Measurements from ENCODE around the gene RHD. TPM values are rescaled to one million over a fixed set of nuclear protein-coding genes. Genes with fewer than 3 reads are reported as not detected.
"Not testable (repeated sequence)": the region's sequence is repeated elsewhere in the genome, so short reads cannot be mapped to it uniquely, and the experiment has no call there.

RHD gene
- total RNA-seq (10 to 100 TPM in 1 of 2 donors, not detected in 1; 85.4 TPM), polyA plus RNA-seq (under 1 TPM in 1 of 2 donors, not detected in 1; 0.31 TPM)

GRCh38 chr1:25272238-25272637 lies at the start of gene RHD:
Gene RHD (plus strand): TSS chr1:25272509. CDS start chr1:25272548, 39 bp downstream.
- not testable (repeated sequence) for H3K9ac ChIP-seq (ENCODE audit: low read depth in 1 of 2, low read length in 2 of 2); H3K27me3 ChIP-seq (ENCODE audit: control insufficient read depth in 4 of 4, insufficient read depth in 4 of 4, low read length in 3 of 4); H3K27ac ChIP-seq (ENCODE audit: low read depth in 1 of 2, low read length in 2 of 2); DNase-seq (ENCODE audit: low spot score); H3K4me3 ChIP-seq (ENCODE audit: low read depth in 1 of 3, low read length in 3 of 3); H3K4me1 ChIP-seq (ENCODE audit: control insufficient read depth in 4 of 4, insufficient read depth in 4 of 4, low read length in 3 of 4); H3K9me3 ChIP-seq (ENCODE audit: control insufficient read depth in 4 of 4, low read length in 3 of 4); H3K36me3 ChIP-seq (ENCODE audit: control insufficient read depth in 4 of 4, insufficient read depth in 3 of 4, low read depth in 1 of 4, low read length in 3 of 4)
- WGBS: 89% methylated on average over 8 of the region's 8 CpGs

GRCh38 chr1:25222606-25223005 lies 49.7 kb upstream of the RHD start:
- no peak for DNase-seq (ENCODE audit: low spot score)
- Histone ChIP-seq H3K9me3 (ENCODE audit: control insufficient read depth in 4 of 4, low read length in 3 of 4) (no peaks in the 10 kb centered on the region), H3K4me3 (ENCODE audit: low read depth in 1 of 3, low read length in 3 of 3) (no peak overlapping the region), H3K4me1 (ENCODE audit: control insufficient read depth in 4 of 4, insufficient read depth in 4 of 4, low read length in 3 of 4) (no peaks in the 10 kb centered on the region), H3K27ac (ENCODE audit: low read depth in 1 of 2, low read length in 2 of 2) (no peak overlapping the region), H3K36me3 (ENCODE audit: control insufficient read depth in 4 of 4, insufficient read depth in 3 of 4, low read depth in 1 of 4, low read length in 3 of 4) (peaks cover 16 to 61% (median 47%) of the 10 kb centered on the region in 4 donors), H3K27me3 (ENCODE audit: control insufficient read depth in 4 of 4, insufficient read depth in 4 of 4, low read length in 3 of 4) (no peaks in the 10 kb centered on the region), H3K9ac (ENCODE audit: low read depth in 1 of 2, low read length in 2 of 2) (no peak overlapping the region)
- TF ChIP-seq EGR1 (IDR thresholded peaks at IDR 0.05; ENCODE audit: low read depth in 2 of 2) (no peak), REST (IDR thresholded peaks at IDR 0.05) (no peak), NR2F2 (IDR thresholded peaks at IDR 0.05) (no peak), JUND (IDR thresholded peaks at IDR 0.05) (no peak)
- WGBS: 90% methylated on average over 4 of the region's 4 CpGs

- no peaks in the 10 kb centered on the region for H3K9me3 ChIP-seq (ENCODE audit: control insufficient read depth in 4 of 4, low read length in 3 of 4)
- no peak overlapping the region for H3K4me3 ChIP-seq (ENCODE audit: low read depth in 1 of 3, low read length in 3 of 3)
- no peak overlapping the region for H3K27ac ChIP-seq (ENCODE audit: low read depth in 1 of 2, low read length in 2 of 2)
- DNase-seq (ENCODE audit: low spot score): no peak
- no peaks in the 10 kb centered on the region for H3K4me1 ChIP-seq (ENCODE audit: control insufficient read depth in 4 of 4, insufficient read depth in 4 of 4, low read length in 3 of 4)
- 90% methylated on average over 3 of the region's 3 CpGs for WGBS
- no peaks in the 10 kb centered on the region for H3K27me3 ChIP-seq (ENCODE audit: control insufficient read depth in 4 of 4, insufficient read depth in 4 of 4, low read length in 3 of 4)
- peaks cover 18 to 69% (median 53%) of the 10 kb centered on the region in 4 donors for H3K36me3 ChIP-seq (ENCODE audit: control insufficient read depth in 4 of 4, insufficient read depth in 3 of 4, low read depth in 1 of 4, low read length in 3 of 4)
- TF ChIP-seq EGR1 (IDR thresholded peaks at IDR 0.05; ENCODE audit: low read depth in 2 of 2): no peak
- H3K9ac ChIP-seq (ENCODE audit: low read depth in 1 of 2, low read length in 2 of 2): no peak overlapping the region
Measured at GRCh38 chr1:25223471-25223870, 48.8 kb upstream of the RHD start.

- Histone ChIP-seq H3K4me1 (ENCODE audit: control insufficient read depth in 4 of 4, insufficient read depth in 4 of 4, low read length in 3 of 4) (peaks cover 0 to 24% (median 16%) of the 10 kb centered on the region in 4 donors), H3K36me3 (ENCODE audit: control insufficient read depth in 4 of 4, insufficient read depth in 3 of 4, low read depth in 1 of 4, low read length in 3 of 4) (peaks cover 3 to 27% (median 24%) of the 10 kb centered on the region in 4 donors)
- peak; percentile 96 for TF ChIP-seq YY1 (IDR thresholded peaks at IDR 0.05)
- no peak for TF ChIP-seq RXRA (IDR thresholded peaks at IDR 0.05)
- no peak for TF ChIP-seq NR2F2 (IDR thresholded peaks at IDR 0.05)
- TF ChIP-seq ATF3 (IDR thresholded peaks at IDR 0.05): peak; percentile 35
- peak; percentile 43 for TF ChIP-seq REST (IDR thresholded peaks at IDR 0.05)
- peak; percentile 54 for TF ChIP-seq SP1 (IDR thresholded peaks at IDR 0.05)
- TF ChIP-seq MAX (IDR thresholded peaks at IDR 0.05): peak; percentile 58
- peak; percentile 86 for TF ChIP-seq TAF1 (conservative IDR thresholded peaks at IDR 0.05)
- TF ChIP-seq ZBTB33 (IDR thresholded peaks at IDR 0.05): peak; percentile 41
Measured at GRCh38 chr1:25232027-25232865, 40.1 kb upstream of the RHD start, which contains the start of gene SYF2. Gene SYF2 (minus strand): TSS chr1:25232502. CDS start chr1:25232467, 35 bp downstream.

More at GRCh38 chr1:25232027-25232865, 40.1 kb upstream of the RHD start, which contains the start of gene SYF2:
- peak; percentile 89 for DNase-seq (ENCODE audit: low spot score)
- H3K9ac ChIP-seq (ENCODE audit: low read depth in 1 of 2, low read length in 2 of 2): peak within 1 kb of the TSS; percentile 69 to 94
- H3K9me3 ChIP-seq (ENCODE audit: control insufficient read depth in 4 of 4, low read length in 3 of 4): no peaks in the 10 kb centered on the region
- H3K27me3 ChIP-seq (ENCODE audit: control insufficient read depth in 4 of 4, insufficient read depth in 4 of 4, low read length in 3 of 4): no peaks in the 10 kb centered on the region
- WGBS: under 1% methylated on average over 54 of the region's 54 CpGs
- H3K4me3 ChIP-seq (ENCODE audit: low read depth in 1 of 3, low read length in 3 of 3): peak within 1 kb of the TSS; percentile 91 to 99 (median 98)
- H3K27ac ChIP-seq (ENCODE audit: low read depth in 1 of 2, low read length in 2 of 2): peak within 1 kb of the TSS; percentile 81 to 86
